Measurements from ENCODE around the gene IKBKG.
"Not testable (repeated sequence)": the region's sequence is repeated elsewhere in the genome, so short reads cannot be mapped to it uniquely, and the experiment has no call there.

Gene IKBKG

DNA sequence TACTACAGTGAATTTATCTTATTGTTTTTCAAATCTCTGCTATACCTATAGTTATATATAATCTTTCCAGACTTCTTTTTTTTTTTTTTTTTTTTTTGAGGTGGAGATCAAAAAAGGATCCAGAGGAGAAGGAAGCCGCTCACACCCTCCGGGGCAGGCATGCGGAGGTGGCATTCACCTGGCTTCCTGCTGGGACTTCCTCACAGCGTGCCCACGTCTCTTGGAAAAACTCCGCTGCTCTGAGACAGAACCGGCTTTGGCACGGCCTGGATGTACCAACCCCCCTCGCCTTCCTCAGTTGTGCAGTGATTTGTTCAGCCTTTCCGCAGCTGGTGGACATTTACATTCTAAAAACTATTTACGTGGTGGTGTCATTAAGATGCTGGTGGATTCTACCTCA, 60.6 kb downstream of the IKBKG start:
- DNase-seq = not testable (repeated sequence)

GRCh38 chrX:154608823-154609222, 61.4 kb downstream of the IKBKG start:
- not testable (repeated sequence) for DNase-seq

- not testable (repeated sequence) for DNase-seq
These were observed 63.7 kb downstream of the IKBKG start for GRCh38 chrX:154611146-154611545.

DNA sequence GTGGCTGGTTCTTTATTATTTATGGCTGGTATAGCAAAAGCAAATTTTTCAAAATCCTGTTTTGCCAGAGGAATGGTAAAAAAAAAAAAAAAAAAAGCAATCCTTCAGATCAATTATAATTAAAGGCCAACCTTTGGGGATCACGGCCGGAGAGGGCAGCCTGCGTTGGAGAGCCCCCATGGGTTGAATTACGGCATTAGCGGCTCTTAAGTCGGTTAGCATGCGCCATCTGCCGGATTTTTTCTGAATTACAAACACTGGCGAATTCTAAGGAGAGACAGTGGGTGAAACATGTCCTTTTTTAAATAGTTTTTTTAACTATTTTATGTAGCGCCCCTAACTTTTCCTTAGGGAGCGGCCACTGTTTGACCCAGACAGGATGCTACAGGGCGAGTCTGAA, 66.2 kb downstream of the IKBKG start:
- not testable (repeated sequence) for DNase-seq

Measured in MV-4-11 (cell line).